ENCODE data around the gene KLHL14. TPM values are rescaled to one million over a fixed set of nuclear protein-coding genes. Genes with fewer than 3 reads are reported as not detected.

The KLHL14 gene
- total RNA-seq (1 to 10 TPM in 5 of 7 donors, under 1 TPM in 2; 0.23 to 3.7 (median 1.5) TPM), polyA plus RNA-seq (1 to 10 TPM in 1 of 2 donors, under 1 TPM in 1; 0.50 to 1.3 TPM)
- long read RNA-seq, donor 1, partial matches to known transcripts = 2 of 2 reads
- long read RNA-seq, donor 1, other reads (novel, unspliced or antisense) = 0 of 2 reads
- long read RNA-seq, donor 2 = 0 reads
- long read RNA-seq, donor 3, partial matches to known transcripts = 1 of 1 reads
- long read RNA-seq, donor 3, other reads (novel, unspliced or antisense) = 0 of 1 reads

- Histone ChIP-seq H3K36me3 (no peaks in the 10 kb centered on the region), H3K4me1 (ENCODE audit: insufficient read depth) (peaks cover 9% of the 10 kb centered on the region), H3K4me3 (peak within 1 kb of the TSS; percentile 22), H3K27ac (no peak within 1 kb of the TSS), H3K9me3 (no peaks in the 10 kb centered on the region), H3K27me3 (no peaks in the 10 kb centered on the region)
- intact Hi-C loops (cut with DNase I) = no loop called here
- DNase-seq = no peak
- no peak for TF ChIP-seq POLR2A (IDR thresholded peaks at IDR 0.05)
- TF ChIP-seq EP300 (IDR thresholded peaks at IDR 0.05) = no peak
- TF ChIP-seq CTCF (IDR thresholded peaks at IDR 0.05) = no peak
- 43 to 62% (median 50%) methylated on average over 17 of the region's 17 CpGs for WGBS, 3 donors
Measured at GRCh38 chr18:32772581-32773381, at the start of gene KLHL14. Gene KLHL14 (minus strand): TSS chr18:32773023. CDS start chr18:32770591, 2,432 bp downstream.

GRCh38 chr18:32822197-32822596 is 49.4 kb upstream of the KLHL14 start:
- Histone ChIP-seq H3K4me1 (ENCODE audit: insufficient read depth) (no peaks in the 10 kb centered on the region), H3K36me3 (no peaks in the 10 kb centered on the region), H3K27ac (no peak overlapping the region), H3K4me3 (no peak overlapping the region), H3K27me3 (no peaks in the 10 kb centered on the region), H3K9me3 (no peaks in the 10 kb centered on the region)
- intact Hi-C loops (cut with DNase I) = no loop called here
- 86 to 91% (median 87%) methylated on average over 16 of the region's 16 CpGs for WGBS, 3 donors
- DNase-seq = no peak
- TF ChIP-seq CTCF (IDR thresholded peaks at IDR 0.05) = no peak
- no peak for TF ChIP-seq EP300 (IDR thresholded peaks at IDR 0.05)
- TF ChIP-seq POLR2A (IDR thresholded peaks at IDR 0.05) = no peak

- Histone ChIP-seq H3K4me1 (ENCODE audit: insufficient read depth) (no peaks in the 10 kb centered on the region), H3K4me3 (no peak overlapping the region), H3K27me3 (no peaks in the 10 kb centered on the region), H3K27ac (no peak overlapping the region), H3K9me3 (no peaks in the 10 kb centered on the region), H3K36me3 (no peaks in the 10 kb centered on the region)
- TF ChIP-seq POLR2A (IDR thresholded peaks at IDR 0.05) = no peak
- TF ChIP-seq CTCF (IDR thresholded peaks at IDR 0.05) = no peak
- TF ChIP-seq EP300 (IDR thresholded peaks at IDR 0.05) = no peak
- 58 to 72% (median 63%) methylated on average over 3 of the region's 3 CpGs for WGBS, 3 donors
- intact Hi-C loops (cut with DNase I) = no loop called here
- no peak for DNase-seq
Measured at GRCh38 chr18:32815881-32816280, 43.1 kb upstream of the KLHL14 start.

GRCh38 chr18:32812342-32812741 is 39.5 kb upstream of the KLHL14 start:
- H3K27ac ChIP-seq = no peak overlapping the region
- no peaks in the 10 kb centered on the region for H3K36me3 ChIP-seq
- intact Hi-C loops (cut with DNase I) = no loop called here
- no peak for DNase-seq
- H3K9me3 ChIP-seq = no peaks in the 10 kb centered on the region
- WGBS, 3 donors = 71 to 90% (median 88%) methylated on average over 3 of the region's 3 CpGs
- no peaks in the 10 kb centered on the region for H3K4me1 ChIP-seq (ENCODE audit: insufficient read depth)
- TF ChIP-seq CTCF (IDR thresholded peaks at IDR 0.05) (no peak), POLR2A (IDR thresholded peaks at IDR 0.05) (no peak), EP300 (IDR thresholded peaks at IDR 0.05) (no peak)
- no peak overlapping the region for H3K4me3 ChIP-seq
- H3K27me3 ChIP-seq = no peaks in the 10 kb centered on the region

All from ovary (tissue), 10 donors.